ENCODE data around the gene NAT14. TPM values are rescaled to one million over a fixed set of nuclear protein-coding genes. Genes with fewer than 3 reads are reported as not detected.

Gene NAT14
- total RNA-seq, 4 donors from 2014 or later = 1.3 to 4.3 (median 2.9) TPM

GRCh38 chr19:55467236-55468053 lies 17.5 kb upstream of the NAT14 start:
- Histone ChIP-seq H3K4me1 (peaks cover 8 to 12% (median 9%) of the 10 kb centered on the region in 3 donors), H3K4me3 (no peak overlapping the region), H3K27ac (no peak overlapping the region), H3K36me3 (no peaks in the 10 kb centered on the region), H3K9me3 (no peaks in the 10 kb centered on the region), H3K27me3 (no peaks in the 10 kb centered on the region)
- DNase-seq = no peak
- 35 to 67% methylated on average over 9 to 17 of the region's 29 CpGs for WGBS, 2 donors
- TF ChIP-seq CTCF (IDR thresholded peaks at IDR 0.05) = peak; percentile 95 to 100 (median 96)
- TF ChIP-seq POLR2A (IDR thresholded peaks at IDR 0.05) = no peak
- intact Hi-C loops (cut with DNase I) = loop anchor here (5.0 kb wide), 1 partner anchor 35 kb away; no protein-coding TSS in a partner anchor

- Histone ChIP-seq H3K4me1 (peaks cover 8 to 10% (median 9%) of the 10 kb centered on the region in 3 donors), H3K27me3 (no peaks in the 10 kb centered on the region), H3K4me3 (no peak overlapping the region), H3K27ac (no peak overlapping the region), H3K9me3 (no peaks in the 10 kb centered on the region), H3K36me3 (no peaks in the 10 kb centered on the region)
- intact Hi-C loops (cut with DNase I) = loop anchor here (5.0 kb wide), 1 partner anchor 34 kb away; no protein-coding TSS in a partner anchor
- no peak for DNase-seq
- TF ChIP-seq POLR2A (IDR thresholded peaks at IDR 0.05) (no peak), CTCF (IDR thresholded peaks at IDR 0.05) (peak in 2 of 6 experiments; percentile 2 to 22)
- 8% methylated on average over 4 of the region's 4 CpGs; no CpG with 5 or more reads in 1 of the 2 donors for WGBS, 2 donors
These were observed 17.0 kb upstream of the NAT14 start for GRCh38 chr19:55468054-55468393.

GRCh38 chr19:55471266-55471665 lies 13.7 kb upstream of the NAT14 start:
- DNase-seq = no peak
- Histone ChIP-seq H3K27me3 (no peaks in the 10 kb centered on the region), H3K36me3 (no peaks in the 10 kb centered on the region), H3K27ac (no peak overlapping the region), H3K4me1 (peaks cover 14 to 37% (median 21%) of the 10 kb centered on the region in 3 donors), H3K4me3 (no peak overlapping the region), H3K9me3 (no peaks in the 10 kb centered on the region)
- intact Hi-C loops (cut with DNase I) = no loop called here
- WGBS, 2 donors = 48 to 67% methylated on average over 13 of the region's 13 CpGs
- TF ChIP-seq CTCF (IDR thresholded peaks at IDR 0.05) (no peak), POLR2A (IDR thresholded peaks at IDR 0.05) (no peak)

GRCh38 chr19:55472463-55472862 lies 12.5 kb upstream of the NAT14 start:
- Histone ChIP-seq H3K36me3 (no peaks in the 10 kb centered on the region), H3K4me1 (peaks cover 14 to 41% (median 21%) of the 10 kb centered on the region in 3 donors), H3K27ac (no peak overlapping the region), H3K27me3 (no peaks in the 10 kb centered on the region), H3K4me3 (no peak overlapping the region), H3K9me3 (no peaks in the 10 kb centered on the region)
- WGBS, 2 donors = 20 to 85% methylated on average over 1 to 4 of the region's 8 CpGs
- TF ChIP-seq CTCF (IDR thresholded peaks at IDR 0.05) = no peak
- no peak for TF ChIP-seq POLR2A (IDR thresholded peaks at IDR 0.05)
- intact Hi-C loops (cut with DNase I) = no loop called here
- DNase-seq = no peak

- 67 to 73% methylated on average over 7 to 9 of the region's 16 CpGs for WGBS, 2 donors
- Histone ChIP-seq H3K4me1 (peaks cover 18 to 43% (median 23%) of the 10 kb centered on the region in 3 donors), H3K27me3 (no peaks in the 10 kb centered on the region), H3K4me3 (no peak overlapping the region), H3K36me3 (no peaks in the 10 kb centered on the region), H3K9me3 (no peaks in the 10 kb centered on the region), H3K27ac (peak overlapping the region in 1 of 4 donors; percentile 61)
- no peak for TF ChIP-seq CTCF (IDR thresholded peaks at IDR 0.05)
- DNase-seq = no peak
- intact Hi-C loops (cut with DNase I) = no loop called here
These were observed 11.6 kb upstream of the NAT14 start for GRCh38 chr19:55473225-55474012.

Measured in esophagus squamous epithelium (tissue), 5 donors.